NCI-H1417 (cell line): Measurements from ENCODE around the gene GPR75.
"Not testable (repeated sequence)": the region's sequence is repeated elsewhere in the genome, so short reads cannot be mapped to it uniquely, and the experiment has no call there.

Experiments used
- DNase-seq, 3 experiments: peaks; one replicate each; lab custom pipeline; 2025; lab: John Stamatoyannopoulos, UW

Gene GPR75

DNA sequence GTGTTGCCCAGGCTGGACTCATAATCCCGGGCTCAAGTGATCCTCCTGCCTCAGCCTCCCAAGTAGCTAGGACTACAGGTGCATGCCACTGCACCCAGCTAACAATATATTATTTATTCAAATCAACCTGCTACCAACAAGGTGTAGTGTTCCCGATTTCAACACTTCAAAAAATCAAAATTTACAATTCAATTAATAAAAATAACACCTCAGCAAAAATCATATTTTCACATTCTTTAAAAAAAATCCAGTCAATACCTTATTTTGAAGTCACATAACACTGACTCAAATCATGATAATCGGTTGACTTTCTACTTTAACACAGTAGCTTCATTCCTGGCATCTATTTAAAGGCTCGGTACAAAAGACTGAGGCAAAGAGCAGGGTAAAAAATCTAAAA lies 7.2 kb downstream of the GPR75 start:
- no peak for DNase-seq

DNA sequence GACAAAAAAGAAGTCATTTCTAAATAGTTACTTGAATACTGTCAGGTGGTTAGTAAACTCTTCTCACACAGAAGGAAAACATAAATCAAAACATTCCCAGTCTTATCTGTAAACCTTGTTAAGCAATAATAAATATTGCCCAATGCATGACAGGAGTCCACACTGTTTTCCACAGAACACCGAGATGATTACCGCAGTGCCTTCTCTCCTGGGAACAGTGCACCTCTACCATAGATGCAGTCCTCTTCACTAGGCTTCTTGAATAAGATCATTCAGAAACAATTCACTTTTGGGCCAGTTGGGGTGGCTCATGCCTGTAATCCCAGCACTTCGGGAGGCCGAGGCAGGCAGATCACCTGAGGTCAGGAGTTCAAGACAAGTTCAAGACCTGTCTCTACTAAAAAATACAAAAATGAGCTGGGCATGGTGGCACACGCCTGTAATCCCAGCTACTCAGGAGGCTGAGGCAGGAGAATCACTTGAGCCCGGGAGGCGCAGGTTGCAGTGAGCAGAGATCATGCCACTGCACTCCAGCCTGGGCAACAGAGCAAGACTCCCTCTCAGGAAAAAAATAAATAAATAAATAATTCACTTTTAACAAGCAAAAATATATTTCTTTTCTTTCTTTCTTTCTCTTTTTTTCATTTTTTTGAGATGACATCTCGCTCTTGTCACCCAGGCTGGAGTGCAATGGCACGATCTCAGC lies 8.6 kb downstream of the GPR75 start:
- DNase-seq = not testable (repeated sequence)

DNA sequence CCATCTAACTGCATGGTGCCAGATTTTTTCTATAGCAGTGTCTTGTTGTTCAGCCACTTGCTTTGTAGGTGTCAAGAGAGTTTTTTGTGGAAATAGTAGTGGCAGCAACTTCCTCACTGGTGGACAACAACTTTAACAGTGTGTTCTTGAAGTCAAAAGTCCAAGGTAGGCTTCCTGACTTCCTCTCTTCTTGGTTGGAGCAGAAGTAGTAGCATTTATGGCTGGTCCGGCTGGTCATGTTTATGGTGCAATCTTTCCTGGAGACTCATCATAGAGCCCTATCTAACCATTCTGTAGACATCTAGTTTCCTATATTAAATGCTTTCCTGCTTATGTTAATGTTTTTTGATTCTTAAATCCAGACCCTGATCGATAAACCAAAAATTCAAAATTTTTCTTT lies 11.7 kb downstream of the GPR75 start:
- DNase-seq = no peak

- DNase-seq = no peak
Measured at GRCh38 chr2:53843595-53843994, 16.2 kb downstream of the GPR75 start.

DNA sequence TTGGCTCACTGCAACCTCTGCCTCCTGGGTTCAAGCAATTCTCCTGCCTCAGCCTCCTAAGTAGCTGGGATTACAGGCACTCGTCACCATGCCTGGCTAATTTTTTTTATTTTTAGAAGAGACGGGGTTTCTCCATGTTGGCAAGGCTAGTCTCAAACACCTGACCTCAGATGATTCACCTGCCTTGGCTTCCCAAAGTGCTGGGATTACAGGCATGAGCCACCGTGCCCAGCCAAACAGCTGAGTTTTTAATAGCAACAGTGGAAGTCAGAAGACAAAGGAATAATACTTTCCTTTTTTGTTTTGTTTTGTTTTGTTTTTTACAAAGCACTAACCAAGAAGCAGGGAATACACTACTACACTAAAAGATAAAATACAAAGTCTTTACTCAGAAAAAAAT lies 16.9 kb downstream of the GPR75 start:
- DNase-seq = no peak

DNA sequence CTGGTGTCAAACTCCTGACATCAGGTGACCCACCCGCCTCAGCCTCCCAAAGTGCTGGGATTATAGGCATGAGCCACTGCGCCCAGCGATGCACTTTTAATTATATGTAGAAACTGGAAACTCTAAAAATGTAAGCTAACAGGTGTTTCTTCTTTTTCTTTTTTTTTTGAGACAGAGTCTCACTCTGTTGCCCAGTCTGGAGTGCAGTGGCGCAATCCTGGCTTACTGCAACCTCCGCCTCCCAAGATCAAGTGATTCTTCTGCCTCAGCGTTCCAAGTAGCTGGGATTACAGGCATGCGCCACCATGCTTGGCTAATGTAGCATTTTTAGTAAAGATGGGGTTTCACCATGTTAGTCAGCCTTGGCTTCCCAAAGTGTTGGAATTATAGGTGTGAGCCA lies 18.1 kb downstream of the GPR75 start:
- not testable (repeated sequence) for DNase-seq

DNA sequence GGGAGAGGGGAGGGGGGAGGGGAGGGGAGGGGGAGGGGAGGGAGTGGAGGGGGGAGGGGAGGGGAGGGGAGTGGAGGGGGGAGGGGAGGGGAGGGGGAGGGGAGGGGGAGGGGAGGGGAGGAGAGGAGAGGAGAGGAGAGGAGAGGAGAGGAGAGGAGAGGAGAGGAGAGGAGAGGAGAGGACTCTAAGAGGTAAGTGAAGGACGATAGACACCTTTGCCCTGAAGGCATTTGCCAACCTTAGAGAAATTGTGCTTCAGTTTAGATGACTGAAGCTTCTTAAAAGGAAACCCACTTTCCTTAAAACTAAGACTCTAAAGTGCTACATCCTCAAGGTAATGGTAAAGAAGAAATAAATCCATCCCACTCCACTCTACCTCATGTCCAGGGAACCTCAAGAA lies 19.2 kb downstream of the GPR75 start:
- DNase-seq = no peak

GRCh38 chr2:53829980-53830290 lies 29.8 kb downstream of the GPR75 start:
- DNase-seq = not testable (repeated sequence)

DNA sequence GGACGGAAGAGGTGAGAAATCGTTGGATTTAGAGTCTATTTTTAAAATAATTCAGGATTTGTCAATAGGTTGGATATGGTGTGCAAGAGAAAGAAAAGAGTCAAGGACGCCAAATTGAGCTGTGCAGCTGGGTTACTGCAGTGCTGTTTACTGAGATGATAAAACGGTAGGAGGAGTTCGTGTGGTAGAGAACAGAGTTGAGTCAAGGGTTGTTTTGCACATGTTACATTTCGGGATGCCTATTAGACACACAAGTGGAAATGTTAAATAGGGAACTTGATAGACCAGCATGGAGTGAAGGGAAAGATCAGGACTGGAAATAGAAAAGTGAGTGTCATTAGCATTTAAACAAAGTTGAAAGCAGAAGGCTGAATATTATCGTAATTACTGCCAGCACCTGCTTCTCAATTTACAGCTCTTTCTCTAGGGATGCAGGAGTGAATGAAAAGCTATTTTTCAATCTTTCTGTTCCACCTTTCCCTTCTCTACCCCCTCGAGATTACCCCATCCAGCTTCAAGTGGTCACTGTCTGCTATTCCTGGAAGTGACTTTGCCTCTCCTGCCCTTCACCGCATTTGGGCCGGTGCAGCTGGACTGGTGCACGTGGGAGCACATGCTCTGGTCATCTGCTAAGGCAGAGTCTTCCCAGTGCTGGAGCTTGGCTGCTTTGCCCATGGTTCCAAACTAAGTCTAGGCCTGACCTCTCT lies 30.3 kb downstream of the GPR75 start:
- DNase-seq = peak in 2 of 3 experiments; percentile 56 to 82

DNA sequence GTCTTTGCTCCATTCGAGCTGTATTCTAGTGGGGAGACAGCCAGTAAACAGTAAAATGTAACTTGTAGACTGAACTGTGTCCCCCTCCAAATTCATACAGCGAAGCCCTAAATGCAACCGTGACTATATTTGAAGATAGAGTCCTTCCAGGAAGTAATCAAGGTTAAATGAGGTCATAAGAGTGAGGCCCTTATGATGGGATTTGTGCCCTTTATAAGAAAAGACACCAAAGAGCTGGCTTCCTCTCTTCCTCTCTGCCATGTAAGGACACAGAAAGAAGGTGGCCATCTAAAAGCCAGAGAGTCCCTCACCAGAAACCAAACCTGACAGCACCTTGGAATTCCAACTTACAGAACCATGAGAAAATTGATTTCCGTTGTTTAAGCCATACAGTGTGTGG lies 31.4 kb downstream of the GPR75 start:
- DNase-seq = no peak

- no peak for DNase-seq
Measured at GRCh38 chr2:53827398-53828175, 32.2 kb downstream of the GPR75 start.

DNA sequence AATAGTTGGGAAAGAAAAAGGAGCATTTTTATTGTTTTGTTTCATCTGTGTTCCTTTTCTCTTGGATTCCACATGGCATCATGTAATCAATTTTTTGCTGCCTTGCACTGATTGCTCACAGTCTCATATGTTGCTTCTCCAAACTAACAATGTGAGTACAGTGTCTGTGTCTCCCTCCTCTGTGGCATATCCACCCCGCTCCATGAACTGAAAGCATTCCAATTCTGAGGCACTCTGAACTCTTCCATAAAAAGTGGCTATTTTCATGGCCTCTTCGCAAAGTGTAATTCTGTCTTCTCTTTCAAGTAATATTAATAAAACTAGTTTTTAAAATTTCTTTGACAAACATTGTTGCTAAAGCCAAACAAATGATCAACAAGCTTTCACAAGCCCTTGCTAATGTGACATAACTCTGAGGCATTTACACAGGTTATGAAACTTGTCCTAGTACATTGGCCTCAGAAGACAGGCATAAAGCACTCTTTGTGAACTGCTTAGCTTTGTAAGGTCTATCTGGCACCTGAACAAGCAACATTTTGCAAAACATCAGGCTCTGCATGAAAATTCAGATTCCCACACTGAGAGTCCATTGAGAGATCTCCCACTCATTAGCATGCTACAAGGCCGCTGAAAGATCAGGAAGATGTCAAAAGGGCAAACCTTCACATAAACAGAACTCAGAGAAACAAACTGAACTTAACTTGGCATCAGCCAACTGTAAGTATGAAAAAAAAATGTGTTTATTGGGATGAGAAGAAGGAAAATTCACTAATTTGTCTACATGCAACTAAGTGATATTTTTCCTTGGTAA lies 33.0 kb downstream of the GPR75 start:
- DNase-seq = no peak

DNA sequence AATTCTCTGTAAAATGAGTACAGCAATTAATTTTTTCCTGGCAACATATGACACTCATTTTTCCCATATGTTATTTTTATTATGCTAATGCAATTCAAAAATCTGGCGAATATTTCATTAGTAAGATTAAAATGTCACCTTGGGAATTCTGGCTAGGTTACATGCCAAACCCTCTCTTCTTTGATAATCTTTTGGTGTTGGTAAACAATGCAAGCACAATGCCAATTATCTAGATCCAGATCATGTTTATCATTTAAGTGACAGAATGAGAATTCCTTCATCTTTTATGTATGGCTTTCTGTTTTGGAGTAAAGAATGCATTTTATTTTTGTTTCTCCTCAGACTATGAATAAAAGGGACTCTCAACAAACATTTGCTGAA lies 33.7 kb downstream of the GPR75 start:
- no peak for DNase-seq

DNA sequence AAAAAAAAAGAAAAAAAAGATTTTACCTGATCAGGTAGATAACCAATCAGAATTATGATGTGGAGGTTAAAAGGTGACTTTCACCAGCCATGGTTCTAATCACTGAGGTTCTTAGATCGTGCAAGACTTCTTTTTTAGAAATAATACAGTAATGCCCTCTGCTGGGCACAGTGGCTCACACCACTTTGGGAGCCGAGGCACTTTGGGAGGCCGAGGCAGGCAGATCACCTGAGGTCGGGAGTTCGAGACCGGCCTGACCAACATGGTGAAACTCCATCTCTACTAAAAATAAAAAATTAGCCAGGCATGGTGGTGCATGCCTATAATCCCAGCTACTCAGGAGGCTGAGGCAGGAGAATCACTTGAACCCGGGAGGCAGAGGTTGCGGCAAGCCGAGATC lies 36.1 kb downstream of the GPR75 start:
- DNase-seq = peak in 1 of 3 experiments; percentile 9

GRCh38 chr2:53821810-53822209 lies 38.0 kb downstream of the GPR75 start:
- no peak for DNase-seq

DNA sequence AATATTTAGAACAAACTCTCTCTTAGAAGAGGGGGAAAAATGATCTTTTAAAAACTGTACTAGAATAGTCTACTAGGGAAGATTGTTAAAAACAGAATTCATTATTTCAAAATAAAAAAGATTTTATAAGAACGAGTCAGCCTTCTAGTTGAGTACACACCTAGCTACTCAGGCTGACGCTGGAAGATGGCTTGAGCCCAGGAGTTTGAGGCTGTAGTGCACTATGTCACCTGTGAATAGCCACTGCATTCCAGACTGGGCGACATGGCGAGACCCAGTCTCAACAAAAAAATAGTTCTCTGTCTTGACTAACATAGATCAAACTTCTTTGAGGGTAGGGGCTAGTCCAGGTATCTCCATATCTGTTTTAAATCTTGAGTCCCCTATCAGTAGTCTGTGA lies 39.1 kb downstream of the GPR75 start:
- DNase-seq = no peak

DNA sequence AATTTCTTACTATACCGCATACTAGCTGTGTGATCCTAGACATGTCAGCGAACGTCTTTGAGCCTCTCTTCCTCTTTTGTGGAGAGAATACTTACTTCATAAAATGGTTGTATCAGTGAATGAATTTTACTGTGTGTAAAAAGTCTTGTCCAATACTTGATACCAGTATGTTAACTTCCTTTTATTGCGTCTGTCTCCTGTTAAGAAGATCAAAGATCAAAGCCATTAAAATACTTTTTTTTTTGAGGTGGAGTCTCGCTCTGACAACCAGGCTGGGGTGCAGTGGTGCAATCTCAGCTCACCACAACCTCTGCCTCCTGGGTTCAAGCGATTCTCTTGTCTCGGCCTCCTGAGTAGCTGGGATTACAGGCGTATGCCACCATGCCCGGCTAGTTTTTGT lies 39.7 kb downstream of the GPR75 start:
- no peak for DNase-seq

DNA sequence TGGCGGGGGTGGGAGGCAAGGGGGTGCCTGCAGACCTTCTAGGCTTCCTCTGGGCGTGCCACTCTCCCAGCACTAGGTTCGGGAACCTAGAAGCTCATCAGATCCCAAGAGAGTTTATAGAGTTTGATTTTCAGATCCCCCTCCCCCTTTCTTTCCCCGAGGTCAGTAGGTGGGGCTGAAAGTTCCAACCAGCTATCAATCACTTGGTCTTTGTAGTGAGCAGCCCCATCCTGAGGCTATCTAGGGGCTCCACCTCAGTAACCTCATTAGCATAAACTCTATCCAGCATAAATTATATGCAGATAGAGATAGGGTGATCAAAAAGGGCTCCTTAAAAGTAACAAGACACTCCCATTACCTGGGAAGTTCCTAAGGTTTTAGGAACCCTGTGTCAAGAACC lies 40.1 kb downstream of the GPR75 start:
- DNase-seq = no peak

- DNase-seq = no peak
Measured at GRCh38 chr2:53818854-53819435, 40.8 kb downstream of the GPR75 start.

GRCh38 chr2:53813151-53813550 lies 46.6 kb downstream of the GPR75 start:
- no peak for DNase-seq

- no peak for DNase-seq
Measured at GRCh38 chr2:53811601-53812000, 48.2 kb downstream of the GPR75 start.
